GM12875 (cell line): ENCODE measurements around the gene ARID2.

Experiments
- H3K4me3 ChIP-seq: one replicate; pipeline ENCODE4 v1.5.1; 2011; ENCODE audit warnings: low read depth, low read length, control low read depth
- TF ChIP-seq, protein P1 (sequence below): IDR thresholded peaks from 2 replicates; pipeline ENCODE4 v1.5.1; 2011; ENCODE audit warnings: low read depth, mild to moderate bottlenecking, control low read depth, inconsistent platforms, low read length, moderate library complexity, borderline replicate concordance; ENCODE audit not compliant: insufficient read depth

The ARID2 gene

DNA sequence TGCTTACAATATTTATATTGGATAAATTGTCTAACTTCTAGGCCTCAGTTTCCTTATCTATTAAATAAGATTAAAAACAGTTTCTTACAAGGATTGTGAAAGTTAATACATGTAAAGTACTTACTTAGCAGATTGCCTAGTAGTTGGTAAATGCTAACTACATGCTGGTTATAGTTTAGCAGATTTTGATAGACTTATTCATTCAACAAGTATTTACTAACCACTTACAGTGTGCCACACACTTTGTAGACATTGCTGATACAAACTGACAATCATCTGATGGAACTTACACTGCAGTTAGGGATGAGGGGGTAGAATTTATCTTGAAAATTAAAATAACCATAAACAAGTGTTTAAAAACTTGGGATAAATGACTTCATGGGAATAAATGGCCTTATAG, 50.4 kb downstream of the ARID2 start:
- H3K4me3 ChIP-seq, result no peak overlapping the region
- TF ChIP-seq, protein P1, sequence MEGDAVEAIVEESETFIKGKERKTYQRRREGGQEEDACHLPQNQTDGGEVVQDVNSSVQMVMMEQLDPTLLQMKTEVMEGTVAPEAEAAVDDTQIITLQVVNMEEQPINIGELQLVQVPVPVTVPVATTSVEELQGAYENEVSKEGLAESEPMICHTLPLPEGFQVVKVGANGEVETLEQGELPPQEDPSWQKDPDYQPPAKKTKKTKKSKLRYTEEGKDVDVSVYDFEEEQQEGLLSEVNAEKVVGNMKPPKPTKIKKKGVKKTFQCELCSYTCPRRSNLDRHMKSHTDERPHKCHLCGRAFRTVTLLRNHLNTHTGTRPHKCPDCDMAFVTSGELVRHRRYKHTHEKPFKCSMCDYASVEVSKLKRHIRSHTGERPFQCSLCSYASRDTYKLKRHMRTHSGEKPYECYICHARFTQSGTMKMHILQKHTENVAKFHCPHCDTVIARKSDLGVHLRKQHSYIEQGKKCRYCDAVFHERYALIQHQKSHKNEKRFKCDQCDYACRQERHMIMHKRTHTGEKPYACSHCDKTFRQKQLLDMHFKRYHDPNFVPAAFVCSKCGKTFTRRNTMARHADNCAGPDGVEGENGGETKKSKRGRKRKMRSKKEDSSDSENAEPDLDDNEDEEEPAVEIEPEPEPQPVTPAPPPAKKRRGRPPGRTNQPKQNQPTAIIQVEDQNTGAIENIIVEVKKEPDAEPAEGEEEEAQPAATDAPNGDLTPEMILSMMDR, result no peak

DNA sequence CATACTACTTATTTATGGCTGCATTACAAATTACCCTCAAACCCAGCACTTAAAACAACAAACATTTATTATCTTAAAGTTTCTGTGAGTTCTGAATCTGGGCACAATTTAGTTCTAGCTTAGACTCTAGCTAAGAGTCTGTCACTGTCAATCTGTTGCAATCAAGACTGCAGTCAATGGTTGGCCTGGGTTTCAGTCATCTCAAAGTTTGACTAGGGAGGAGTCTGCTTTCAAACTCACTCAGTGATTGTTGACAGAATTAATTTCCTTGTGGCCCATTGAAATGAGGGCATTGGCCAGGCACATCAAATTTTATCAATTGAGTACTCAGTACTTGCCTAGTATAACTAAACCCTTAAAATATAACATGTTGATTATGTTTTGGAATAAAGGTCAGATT, 51.6 kb downstream of the ARID2 start:
- TF ChIP-seq, protein P1, result no peak
- no peak overlapping the region for H3K4me3 ChIP-seq

DNA sequence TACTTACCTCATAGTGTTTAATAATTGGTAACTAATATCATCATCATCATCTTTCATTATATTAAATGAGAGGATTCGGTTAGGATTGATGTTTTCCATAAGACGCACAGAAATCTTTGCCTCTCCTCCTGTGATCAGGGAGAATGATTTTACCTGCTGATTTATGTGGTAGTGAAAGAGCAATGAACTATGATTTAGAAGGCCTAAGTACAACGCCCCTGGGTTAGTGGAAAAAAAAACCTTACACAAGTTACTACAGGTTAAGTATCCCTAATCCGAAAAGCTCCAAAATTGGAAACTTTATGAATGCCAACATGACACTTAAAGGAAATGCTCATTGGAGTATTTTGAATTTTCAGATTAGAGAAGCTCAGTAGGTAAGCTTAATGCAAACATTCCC, 55.8 kb downstream of the ARID2 start:
- TF ChIP-seq, protein P1, result no peak
- no peak overlapping the region for H3K4me3 ChIP-seq

DNA sequence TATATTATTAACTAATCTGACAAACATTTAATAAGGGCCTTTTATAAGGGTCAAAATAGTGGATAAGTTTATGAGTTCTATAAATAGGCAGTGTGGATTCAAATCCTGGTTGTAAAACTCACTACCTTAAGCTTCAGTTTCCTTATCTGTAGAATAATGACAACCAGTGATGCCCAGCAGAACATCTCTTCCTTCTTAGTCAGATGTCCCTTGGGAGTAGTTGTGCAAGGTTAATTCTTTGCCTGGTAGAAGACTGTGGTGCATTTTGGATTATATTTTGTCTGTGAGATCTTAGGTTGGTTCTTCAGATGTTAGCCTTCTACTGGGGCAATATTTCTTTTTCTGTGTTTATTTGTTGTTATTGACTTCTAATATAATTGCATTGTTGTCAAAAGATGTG, 59.5 kb downstream of the ARID2 start:
- H3K4me3 ChIP-seq, result no peak overlapping the region
- TF ChIP-seq, protein P1, result no peak

DNA sequence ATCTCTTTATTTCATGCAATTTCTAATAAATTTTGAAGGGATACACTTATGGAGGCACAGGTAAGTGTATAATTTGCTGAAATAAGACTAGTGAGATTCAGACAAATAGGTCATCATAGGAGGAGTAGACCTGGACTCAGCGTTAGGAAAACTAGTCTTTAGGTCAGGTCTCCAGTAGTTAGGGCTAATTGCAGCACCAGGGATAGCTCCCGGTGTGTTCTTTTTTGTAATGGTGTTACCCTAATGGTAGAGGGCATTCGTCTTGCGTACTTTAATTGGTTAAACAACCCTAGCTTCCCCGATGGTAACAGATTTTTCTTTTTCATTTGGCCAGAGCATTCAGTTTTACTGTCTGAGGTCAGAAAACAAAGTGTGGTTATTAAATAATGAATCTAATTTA, 64.9 kb downstream of the ARID2 start:
- TF ChIP-seq, protein P1, result no peak
- no peak overlapping the region for H3K4me3 ChIP-seq

DNA sequence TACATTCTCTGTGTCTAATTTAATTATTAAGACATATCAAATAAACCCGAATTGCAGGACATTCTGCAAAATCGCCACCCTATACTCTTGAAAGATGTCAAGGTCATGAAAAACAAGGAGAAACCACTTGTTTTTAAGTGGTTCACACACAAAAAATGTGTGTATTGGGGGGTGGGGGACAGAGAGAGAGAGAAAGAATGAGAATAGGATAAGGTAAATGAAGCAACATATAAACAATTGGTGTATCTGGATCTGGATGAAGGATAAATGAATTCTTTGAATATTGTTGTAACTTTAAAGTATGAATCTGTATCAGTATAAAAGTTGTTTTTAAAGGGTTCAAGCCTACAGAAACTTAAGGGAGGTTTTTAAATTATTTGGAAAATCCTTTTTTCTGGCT, 72.1 kb downstream of the ARID2 start:
- TF ChIP-seq, protein P1, result no peak
- no peak overlapping the region for H3K4me3 ChIP-seq

DNA sequence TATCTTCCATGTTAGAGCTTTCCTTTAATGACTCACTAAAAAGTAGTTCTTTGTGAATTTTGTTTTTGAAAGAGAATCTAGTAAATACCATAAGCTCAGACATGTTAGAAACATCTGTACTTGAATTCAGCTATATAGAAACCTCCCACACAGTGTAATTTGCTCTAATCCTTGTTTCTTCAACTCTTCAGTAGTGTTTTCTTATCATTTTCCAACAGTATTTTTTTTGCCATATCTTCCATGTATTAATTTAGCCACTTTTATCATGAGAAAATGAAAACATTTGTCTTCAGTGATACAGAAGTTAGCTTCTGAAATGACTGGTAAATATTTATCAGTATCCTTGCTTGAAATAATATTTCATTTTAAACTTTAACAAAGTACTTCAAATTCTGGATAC, 73.6 kb downstream of the ARID2 start:
- TF ChIP-seq, protein P1, result no peak
- no peak overlapping the region for H3K4me3 ChIP-seq
